ENCODE results near the gene SGSH.
"Not testable (repeated sequence)": the region's sequence is repeated elsewhere in the genome, so short reads cannot be mapped to it uniquely, and the experiment has no call there.

SGSH gene

GRCh38 chr17:80220054-80220735, at the start of gene SGSH, which contains the start of gene SLC26A11:
Gene SGSH, minus strand, starts transcription at chr17:80220333. Its CDS starts 20 bp downstream, at chr17:80220313.
Gene SLC26A11, plus strand, starts transcription at chr17:80220427. Its CDS starts 1,134 bp downstream, at chr17:80221561.
- DNase-seq = peak; percentile 43

- no peak for DNase-seq
Observed at GRCh38 chr17:80269405-80269807, 49.3 kb upstream of the SGSH start.

GRCh38 chr17:80268427-80268826, 48.3 kb upstream of the SGSH start:
- DNase-seq = no peak

GRCh38 chr17:80267391-80267790, 47.3 kb upstream of the SGSH start:
- DNase-seq = no peak

GRCh38 chr17:80265205-80266068, 45.3 kb upstream of the SGSH start:
- DNase-seq = peak; percentile 72

- peak; percentile 62 for DNase-seq
Observed at GRCh38 chr17:80264205-80265075, 44.3 kb upstream of the SGSH start.

- peak; percentile 75 for DNase-seq
Observed at GRCh38 chr17:80263253-80264204, 43.4 kb upstream of the SGSH start.

- no peak for DNase-seq
Observed at GRCh38 chr17:80262775-80263244, 42.7 kb upstream of the SGSH start.

- no peak for DNase-seq
Observed at GRCh38 chr17:80262291-80262690, 42.2 kb upstream of the SGSH start.

- no peak for DNase-seq
Observed at GRCh38 chr17:80261895-80262279, 41.8 kb upstream of the SGSH start.

GRCh38 chr17:80261159-80261894, 41.2 kb upstream of the SGSH start:
- peak; percentile 67 for DNase-seq

GRCh38 chr17:80260791-80261158, 40.6 kb upstream of the SGSH start, which contains the start of gene RNF213:
Gene RNF213, plus strand, starts transcription at chr17:80260852. Its CDS starts 2,830 bp downstream, at chr17:80263682.
- peak; percentile 46 for DNase-seq

GRCh38 chr17:80260069-80260535, 40.0 kb upstream of the SGSH start:
- peak; percentile 70 for DNase-seq

GRCh38 chr17:80259457-80260068, 39.4 kb upstream of the SGSH start:
- no peak for DNase-seq

- not testable (repeated sequence) for DNase-seq
Observed at GRCh38 chr17:80258296-80258695, 38.2 kb upstream of the SGSH start.

GRCh38 chr17:80257716-80258213, 37.6 kb upstream of the SGSH start:
- DNase-seq = no peak

- DNase-seq = no peak
Observed at GRCh38 chr17:80256034-80256350, 35.9 kb upstream of the SGSH start.

GRCh38 chr17:80254396-80255251, 34.5 kb upstream of the SGSH start:
- peak; percentile 64 for DNase-seq

All from activated effector memory CD4-positive, alpha-beta T cell treated with Interleukin-2 at 50 U/mL for 16 hours (primary cell).